Measurements from ENCODE around the gene RNF40. TPM values are rescaled to one million over a fixed set of nuclear protein-coding genes. Genes with fewer than 3 reads are reported as not detected.

Gene RNF40
- total RNA-seq, 1 experiment from 2014 or later = 94.0 TPM

DNA sequence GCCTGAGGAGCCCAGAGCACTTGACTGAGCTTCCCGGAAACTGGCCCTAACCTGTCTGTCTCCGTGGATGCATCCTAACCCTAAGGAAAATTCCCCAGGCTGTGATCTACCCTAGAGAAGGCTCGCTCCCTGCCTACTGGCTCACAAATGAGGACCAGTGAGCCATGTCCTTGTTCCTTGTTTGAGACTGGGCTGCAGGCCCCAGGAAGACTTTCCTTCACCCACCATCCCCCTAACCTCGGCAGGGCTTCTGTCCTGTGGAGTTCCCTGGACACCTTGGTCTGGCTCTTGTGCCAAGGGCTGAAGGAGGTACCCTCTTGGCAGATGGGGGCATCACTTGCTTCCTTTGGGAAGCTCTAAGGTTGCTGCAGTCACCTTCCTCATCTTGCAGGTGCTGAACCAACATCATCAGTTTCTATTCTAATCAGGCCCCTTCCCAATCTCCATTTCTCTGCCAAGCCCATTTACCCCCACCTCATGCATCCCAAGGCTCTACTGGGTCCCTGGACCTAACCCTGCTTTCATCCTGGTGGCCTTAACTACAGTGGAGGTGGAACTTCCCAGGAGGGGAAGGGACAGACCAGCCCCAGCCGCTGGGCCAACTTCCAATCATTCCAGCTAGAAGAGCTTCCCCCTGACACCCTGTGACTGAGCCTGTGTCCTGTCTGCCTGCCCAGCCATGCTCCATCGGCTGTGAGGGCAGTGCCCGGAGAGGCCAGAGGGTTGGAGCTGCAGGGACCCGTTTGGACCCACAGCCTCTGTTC is 12.4 kb downstream of the RNF40 start:
- Mint-ChIP-seq H3K4me3 (ENCODE audit: unreplicated experiment) (peak overlapping the region; percentile 75), H3K9me3 (ENCODE audit: unreplicated experiment) (no peaks in the 10 kb centered on the region), H3K27ac (ENCODE audit: unreplicated experiment) (peak overlapping the region; percentile 91), H3K4me1 (ENCODE audit: low read depth, unreplicated experiment) (peaks cover 10% of the 10 kb centered on the region), H3K27me3 (ENCODE audit: insufficient read depth, unreplicated experiment) (no peaks in the 10 kb centered on the region), H3K36me3 (ENCODE audit: insufficient read depth, unreplicated experiment) (peaks cover 81% of the 10 kb centered on the region)
- ChIA-PET POLR2A (interaction anchor here (0.6 to 1.5 kb wide), 6 partner anchors 12 to 68 kb away, joined by 3 to 10 read pairs (median 3); partner anchors contain the start of genes PHKG2 and ZNF629), CTCF (interaction anchor here (0.7 to 1.5 kb wide), 4 partner anchors 12 to 380 kb away, joined by 3 to 8 read pairs (median 4); partner anchors contain the start of gene ZNF629)
- Histone ChIP-seq H3K9me3 (no peaks in the 10 kb centered on the region), H3K36me3 (ENCODE audit: control insufficient read depth, insufficient read depth, low read length) (peaks cover 3% of the 10 kb centered on the region), H3K4me1 (peaks cover 12% of the 10 kb centered on the region), H3K4me3 (ENCODE audit: low read depth, low read length) (no peak overlapping the region), H3K27me3 (replicated peaks; ENCODE audit: control insufficient read depth, insufficient read depth, low read length) (no peaks in the 10 kb centered on the region)
- no peak for DNase-seq
- no TSS peak for BruUV-seq (replicated peaks)
- intact Hi-C loops (cut with micrococcal nuclease; ENCODE audit: unreplicated experiment) = loop anchor here (1.0 to 2.0 kb wide), 3 partner anchors 12 to 148 kb away; partner anchors contain the start of genes CFAP119 and RNF40
- TF ChIP-seq, protein P1, sequence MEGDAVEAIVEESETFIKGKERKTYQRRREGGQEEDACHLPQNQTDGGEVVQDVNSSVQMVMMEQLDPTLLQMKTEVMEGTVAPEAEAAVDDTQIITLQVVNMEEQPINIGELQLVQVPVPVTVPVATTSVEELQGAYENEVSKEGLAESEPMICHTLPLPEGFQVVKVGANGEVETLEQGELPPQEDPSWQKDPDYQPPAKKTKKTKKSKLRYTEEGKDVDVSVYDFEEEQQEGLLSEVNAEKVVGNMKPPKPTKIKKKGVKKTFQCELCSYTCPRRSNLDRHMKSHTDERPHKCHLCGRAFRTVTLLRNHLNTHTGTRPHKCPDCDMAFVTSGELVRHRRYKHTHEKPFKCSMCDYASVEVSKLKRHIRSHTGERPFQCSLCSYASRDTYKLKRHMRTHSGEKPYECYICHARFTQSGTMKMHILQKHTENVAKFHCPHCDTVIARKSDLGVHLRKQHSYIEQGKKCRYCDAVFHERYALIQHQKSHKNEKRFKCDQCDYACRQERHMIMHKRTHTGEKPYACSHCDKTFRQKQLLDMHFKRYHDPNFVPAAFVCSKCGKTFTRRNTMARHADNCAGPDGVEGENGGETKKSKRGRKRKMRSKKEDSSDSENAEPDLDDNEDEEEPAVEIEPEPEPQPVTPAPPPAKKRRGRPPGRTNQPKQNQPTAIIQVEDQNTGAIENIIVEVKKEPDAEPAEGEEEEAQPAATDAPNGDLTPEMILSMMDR (IDR thresholded peaks at IDR 0.05; ENCODE audit: insufficient read depth in 1 of 2, low read depth in 1 of 2, low read length in 1 of 2, severe bottlenecking in 1 of 2, unreplicated experiment in 1 of 2) = no peak

DNA sequence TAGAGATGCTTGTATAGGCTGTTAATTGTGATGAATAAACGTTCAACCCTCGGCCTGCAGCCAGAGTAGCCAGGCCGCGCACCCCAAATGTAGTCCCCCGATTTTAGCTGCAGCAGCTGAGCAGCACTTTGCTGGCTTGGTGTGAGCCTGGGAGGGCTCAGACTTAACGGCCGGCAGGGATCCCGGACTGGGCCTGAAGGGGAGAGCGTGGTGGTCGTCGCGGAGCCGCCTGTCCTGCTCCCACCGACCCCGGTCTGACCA is 12.9 kb downstream of the RNF40 start:
- TF ChIP-seq, protein P1 (IDR thresholded peaks at IDR 0.05; ENCODE audit: insufficient read depth in 1 of 2, low read depth in 1 of 2, low read length in 1 of 2, severe bottlenecking in 1 of 2, unreplicated experiment in 1 of 2) = no peak
- Histone ChIP-seq H3K4me1 (peaks cover 12% of the 10 kb centered on the region), H3K9me3 (no peaks in the 10 kb centered on the region), H3K36me3 (ENCODE audit: control insufficient read depth, insufficient read depth, low read length) (peaks cover 3% of the 10 kb centered on the region), H3K27me3 (replicated peaks; ENCODE audit: control insufficient read depth, insufficient read depth, low read length) (no peaks in the 10 kb centered on the region), H3K4me3 (ENCODE audit: low read depth, low read length) (peak overlapping the region; percentile 70)
- no peaks in the 10 kb centered on the region for H3K9me3 Mint-ChIP-seq (ENCODE audit: unreplicated experiment)
- DNase-seq = peak in 1 of 2 experiments; percentile 13
- peaks cover 81% of the 10 kb centered on the region for H3K36me3 Mint-ChIP-seq (ENCODE audit: insufficient read depth, unreplicated experiment)
- H3K27me3 Mint-ChIP-seq (ENCODE audit: insufficient read depth, unreplicated experiment) = no peaks in the 10 kb centered on the region
- peak overlapping the region; percentile 75 for H3K4me3 Mint-ChIP-seq (ENCODE audit: unreplicated experiment)
- intact Hi-C loops (cut with micrococcal nuclease; ENCODE audit: unreplicated experiment) = loop anchor here (1.0 to 2.0 kb wide), 3 partner anchors 13 to 147 kb away; partner anchors contain the start of genes CFAP119 and RNF40
- POLR2A ChIA-PET = interaction anchor here (0.6 to 1.5 kb wide), 6 partner anchors 12 to 68 kb away, joined by 3 to 10 read pairs (median 3); partner anchors contain the start of genes PHKG2 and ZNF629
- peaks cover 10% of the 10 kb centered on the region for H3K4me1 Mint-ChIP-seq (ENCODE audit: low read depth, unreplicated experiment)
- CTCF ChIA-PET = interaction anchor here (1.0 to 1.5 kb wide), 3 partner anchors 12 to 17 kb away, joined by 3 to 4 read pairs (median 4); partner anchors contain the start of gene ZNF629
- BruUV-seq (replicated peaks) = TSS peak; percentile 15
- peak overlapping the region; percentile 91 for H3K27ac Mint-ChIP-seq (ENCODE audit: unreplicated experiment)

DNA sequence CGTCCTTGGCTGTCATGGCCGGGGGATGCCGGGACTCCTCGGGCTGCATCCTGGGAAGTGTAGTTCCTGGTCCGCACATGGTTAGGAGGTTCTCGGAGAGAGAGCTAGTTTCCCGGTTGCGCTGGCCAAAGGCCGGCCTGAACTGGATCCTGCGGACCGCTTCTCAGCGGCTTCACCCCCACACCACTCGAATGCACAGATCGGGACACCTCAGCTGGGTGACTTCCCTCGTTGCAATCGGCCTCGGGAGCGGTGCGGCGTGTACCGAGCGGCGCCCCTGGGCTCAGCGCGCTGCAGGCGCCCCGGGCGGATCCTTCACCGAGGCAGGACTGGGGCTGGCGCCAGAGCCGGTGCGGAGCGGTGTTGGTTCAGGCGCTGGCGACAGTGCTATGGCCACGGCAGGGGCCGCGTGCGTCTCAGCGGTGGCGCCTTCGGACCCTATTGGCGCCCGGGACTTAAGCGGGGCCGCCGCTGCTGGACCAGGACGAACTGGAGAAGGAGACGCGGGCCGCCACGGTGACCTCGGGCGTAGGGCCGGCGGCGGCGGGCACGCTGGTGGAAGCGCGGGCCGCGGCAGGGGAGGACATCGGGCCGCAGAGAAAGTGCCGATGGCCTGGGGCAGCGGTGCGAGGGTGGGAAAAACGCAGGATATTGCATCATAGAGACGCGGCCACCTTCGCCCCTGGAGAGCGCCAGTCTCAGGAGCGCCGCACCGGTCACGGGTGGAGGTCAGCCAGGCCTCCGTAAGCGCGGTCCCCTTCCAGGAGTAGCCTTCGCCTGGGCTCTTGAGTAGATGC is 13.5 kb downstream of the RNF40 start:
- Histone ChIP-seq H3K36me3 (ENCODE audit: control insufficient read depth, insufficient read depth, low read length) (peaks cover 3% of the 10 kb centered on the region), H3K4me1 (peaks cover 12% of the 10 kb centered on the region), H3K27me3 (replicated peaks; ENCODE audit: control insufficient read depth, insufficient read depth, low read length) (no peaks in the 10 kb centered on the region), H3K4me3 (ENCODE audit: low read depth, low read length) (peak overlapping the region; percentile 70), H3K9me3 (no peaks in the 10 kb centered on the region)
- peaks cover 76% of the 10 kb centered on the region for H3K36me3 Mint-ChIP-seq (ENCODE audit: insufficient read depth, unreplicated experiment)
- peak; percentile 86 to 87 for DNase-seq
- CTCF ChIA-PET = interaction anchor here (1.0 to 1.5 kb wide), 3 partner anchors 11 to 18 kb away, joined by 3 to 4 read pairs (median 4); partner anchors contain the start of gene ZNF629
- peaks cover 10% of the 10 kb centered on the region for H3K4me1 Mint-ChIP-seq (ENCODE audit: low read depth, unreplicated experiment)
- peak overlapping the region; percentile 91 for H3K27ac Mint-ChIP-seq (ENCODE audit: unreplicated experiment)
- TF ChIP-seq, protein P1 (IDR thresholded peaks at IDR 0.05; ENCODE audit: insufficient read depth in 1 of 2, low read depth in 1 of 2, low read length in 1 of 2, severe bottlenecking in 1 of 2, unreplicated experiment in 1 of 2) = no peak
- POLR2A ChIA-PET = interaction anchor here (0.6 to 1.5 kb wide), 8 partner anchors 11 to 67 kb away, joined by 3 to 10 read pairs (median 4); partner anchors contain the start of genes PHKG2 and ZNF629
- H3K27me3 Mint-ChIP-seq (ENCODE audit: insufficient read depth, unreplicated experiment) = no peaks in the 10 kb centered on the region
- BruUV-seq (replicated peaks) = no TSS peak
- peak overlapping the region; percentile 75 for H3K4me3 Mint-ChIP-seq (ENCODE audit: unreplicated experiment)
- H3K9me3 Mint-ChIP-seq (ENCODE audit: unreplicated experiment) = no peaks in the 10 kb centered on the region
- intact Hi-C loops (cut with micrococcal nuclease; ENCODE audit: unreplicated experiment) = loop anchor here (1.0 to 2.0 kb wide), 3 partner anchors 13 to 147 kb away; partner anchors contain the start of genes CFAP119 and RNF40
